Activated CD4-positive, alpha-beta memory T cell treated with anti-CD3 and anti-CD28 coated beads for 36 hours (primary cell): Measurements from ENCODE around the gene SSBP1. TPM values are rescaled to one million over a fixed set of nuclear protein-coding genes. Genes with fewer than 3 reads are reported as not detected.

Experiments
- CTCF ChIA-PET: fragments of 350-600 bp; sonication (Branson Sonifier 250); formaldehyde crosslinking; loops from one replicate; lab custom pipeline; 2021; ENCODE audit warnings: antibody characterized with exemption, inconsistent platforms; lab: Charles Lee
- POLR2A ChIA-PET: fragments of 350-600 bp; sonication (Branson Sonifier 250); formaldehyde crosslinking; loops from one replicate; lab custom pipeline; 2021; ENCODE audit warnings: antibody characterized with exemption; lab: Charles Lee
- DNase-seq: peaks from one replicate; pipeline ENCODE4 v3.0.0-alpha.2; 2020
- H3K27ac Mint-ChIP-seq: one replicate; pipeline ENCODE4 v1.8.0; 2021; ENCODE audit warnings: mixed read lengths
- H3K27me3 Mint-ChIP-seq: one replicate; pipeline ENCODE4 v1.8.0; 2021; ENCODE audit warnings: mixed read lengths
- H3K36me3 Mint-ChIP-seq: one replicate; pipeline ENCODE4 v1.8.0; 2021; ENCODE audit warnings: mixed read lengths
- H3K4me1 Mint-ChIP-seq: one replicate; pipeline ENCODE4 v1.8.0; 2021; ENCODE audit warnings: low read depth, mixed read lengths
- H3K4me3 Mint-ChIP-seq: one replicate; pipeline ENCODE4 v1.8.0; 2021; ENCODE audit warnings: mild to moderate bottlenecking, mixed read lengths
- H3K9me3 Mint-ChIP-seq: one replicate; pipeline ENCODE4 v1.8.0; 2021; ENCODE audit warnings: mixed read lengths
- intact Hi-C: fragments of 100-400 bp; cut with micrococcal nuclease; formaldehyde crosslinking; loops from one replicate; pipeline ENCODE4 v1.15.1; 2023
- total RNA-seq, 2 experiments: library from RNA; stranded (reverse); gene quantifications; one replicate each; pipeline ENCODE4 v1.2.3, GENCODE V29; 2021

The SSBP1 gene
- total RNA-seq, 2 experiments from 2014 or later: 207 to 234 TPM

GRCh38 chr7:141712603-141713255, 25.4 kb upstream of the SSBP1 start:
- H3K27ac Mint-ChIP-seq: no peak overlapping the region
- DNase-seq: no peak
- CTCF ChIA-PET: no interaction called here

DNA sequence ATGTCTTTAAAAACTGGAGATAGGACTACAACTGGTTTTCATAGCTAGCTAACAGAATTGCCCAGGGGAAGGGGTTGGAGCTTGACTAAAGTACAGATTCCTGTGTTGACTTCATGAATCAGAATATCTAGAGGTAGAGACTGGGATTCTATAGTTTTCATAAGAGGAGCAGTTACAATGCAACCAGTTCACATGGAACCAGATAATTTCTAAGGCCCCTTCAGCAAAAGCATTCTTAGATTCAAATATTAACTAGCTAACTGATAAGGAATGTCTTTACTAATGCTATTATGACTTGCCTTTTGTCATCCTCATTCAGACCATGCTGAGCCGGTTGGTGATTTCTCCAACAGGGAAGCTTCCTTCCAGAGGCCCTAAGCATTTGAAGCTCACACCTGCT, 24.3 kb upstream of the SSBP1 start:
- no peak for DNase-seq
- Mint-ChIP-seq H3K4me3 (no peak overlapping the region), H3K27ac (no peak overlapping the region), H3K9me3 (no peaks in the 10 kb centered on the region), H3K36me3 (no peaks in the 10 kb centered on the region), H3K4me1 (peaks cover 6% of the 10 kb centered on the region), H3K27me3 (no peaks in the 10 kb centered on the region)
- POLR2A ChIA-PET: no interaction called here
- intact Hi-C loops: no loop called here
- CTCF ChIA-PET: interaction anchor here (0.6 to 1.2 kb wide), 3 partner anchors 24 to 1219 kb away, joined by 3 to 5 read pairs (median 3); partner anchors contain the start of gene SSBP1

More at GRCh38 chr7:141712603-141713255, 25.4 kb upstream of the SSBP1 start:
- POLR2A ChIA-PET: no interaction called here
- intact Hi-C loops: no loop called here
- no peaks in the 10 kb centered on the region for H3K9me3 Mint-ChIP-seq
- no peaks in the 10 kb centered on the region for H3K36me3 Mint-ChIP-seq
- peaks cover 6% of the 10 kb centered on the region for H3K4me1 Mint-ChIP-seq
- no peaks in the 10 kb centered on the region for H3K27me3 Mint-ChIP-seq
- no peak overlapping the region for H3K4me3 Mint-ChIP-seq

GRCh38 chr7:141714571-141714970, 23.6 kb upstream of the SSBP1 start:
- Mint-ChIP-seq H3K27ac (no peak overlapping the region), H3K36me3 (no peaks in the 10 kb centered on the region), H3K9me3 (no peaks in the 10 kb centered on the region), H3K27me3 (no peaks in the 10 kb centered on the region), H3K4me1 (peaks cover 6% of the 10 kb centered on the region), H3K4me3 (no peak overlapping the region)
- no peak for DNase-seq
- intact Hi-C loops: no loop called here
- ChIA-PET POLR2A (no interaction called here), CTCF (interaction anchor here (0.7 to 1.2 kb wide), 2 partner anchors 23 to 60 kb away, joined by 3 to 4 read pairs; partner anchors contain the start of gene SSBP1)

GRCh38 chr7:141715018-141715417, 23.1 kb upstream of the SSBP1 start:
- DNase-seq: no peak
- Mint-ChIP-seq H3K27me3 (no peaks in the 10 kb centered on the region), H3K27ac (no peak overlapping the region), H3K4me1 (peaks cover 6% of the 10 kb centered on the region), H3K9me3 (no peaks in the 10 kb centered on the region), H3K36me3 (no peaks in the 10 kb centered on the region), H3K4me3 (no peak overlapping the region)
- intact Hi-C loops: no loop called here
- ChIA-PET POLR2A (no interaction called here), CTCF (interaction anchor here (0.7 to 1.2 kb wide), 2 partner anchors 23 to 60 kb away, joined by 3 to 4 read pairs; partner anchors contain the start of gene SSBP1)

DNA sequence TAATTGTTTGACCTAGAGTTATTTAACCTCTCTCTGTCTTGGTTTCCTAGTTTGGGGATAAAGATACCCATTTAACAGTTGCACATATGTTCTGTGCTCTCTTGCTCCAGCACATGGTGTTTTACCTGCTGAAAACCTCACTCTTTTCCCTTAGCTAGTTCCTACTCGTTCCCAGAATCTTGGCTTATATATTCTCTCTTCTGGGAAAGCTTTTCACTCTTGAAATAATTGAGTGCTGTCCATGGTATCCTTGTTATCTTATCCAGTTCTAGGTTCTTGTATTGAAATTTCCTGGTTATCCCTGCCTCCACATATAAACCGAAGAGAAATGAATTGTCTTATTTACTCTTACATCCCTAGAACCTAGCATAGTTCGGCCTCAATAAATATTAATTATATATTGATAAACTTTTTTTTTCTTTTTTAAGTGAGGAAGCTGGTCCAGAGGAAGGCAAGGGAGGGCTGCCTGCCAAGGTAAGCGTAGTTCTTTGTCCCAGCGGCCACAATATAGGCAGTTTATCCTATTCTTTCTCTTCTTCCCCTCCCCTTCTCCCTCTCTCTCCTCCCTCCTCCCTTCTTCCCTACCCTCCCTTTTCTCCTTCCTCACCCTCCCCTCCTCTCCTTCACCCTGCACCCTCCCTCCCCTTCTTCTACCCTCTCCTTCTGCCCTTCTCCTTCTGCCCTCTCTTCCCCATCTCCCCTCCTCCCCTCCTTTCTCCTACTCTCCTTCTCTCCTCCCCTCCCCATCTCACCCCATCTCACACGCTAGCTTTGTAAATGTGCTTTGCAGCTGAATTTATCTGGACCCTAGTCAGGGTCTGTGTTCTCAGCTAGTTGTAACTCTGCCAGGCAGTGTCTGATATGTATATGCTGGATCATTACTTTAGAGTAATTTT, 22.1 kb upstream of the SSBP1 start:
- H3K36me3 Mint-ChIP-seq: no peaks in the 10 kb centered on the region
- peaks cover 6% of the 10 kb centered on the region for H3K4me1 Mint-ChIP-seq
- no peak overlapping the region for H3K27ac Mint-ChIP-seq
- H3K9me3 Mint-ChIP-seq: no peaks in the 10 kb centered on the region
- no peak for DNase-seq
- no peaks in the 10 kb centered on the region for H3K27me3 Mint-ChIP-seq
- ChIA-PET POLR2A (no interaction called here), CTCF (no interaction called here)
- no peak overlapping the region for H3K4me3 Mint-ChIP-seq
- intact Hi-C loops: no loop called here

DNA sequence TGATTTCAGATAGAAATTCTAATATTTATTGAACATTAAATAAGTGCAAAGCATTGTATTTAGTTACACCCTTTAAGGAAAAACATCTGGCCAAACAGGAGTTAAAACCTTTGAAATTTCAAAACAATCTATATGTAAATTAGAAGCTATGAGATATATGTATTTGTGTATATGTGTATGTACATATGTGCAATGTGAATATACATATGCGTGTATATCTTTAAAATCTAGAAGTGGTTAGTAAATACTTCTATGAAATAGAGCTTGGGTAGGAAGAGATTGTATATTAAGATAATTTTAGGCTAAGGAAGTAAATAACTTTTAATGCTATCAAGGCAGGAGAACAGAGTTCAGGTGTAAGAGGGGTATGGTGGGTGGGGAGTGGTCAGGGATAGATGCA, 20.7 kb upstream of the SSBP1 start:
- no peak overlapping the region for H3K4me3 Mint-ChIP-seq
- DNase-seq: no peak
- H3K4me1 Mint-ChIP-seq: peaks cover 2% of the 10 kb centered on the region
- H3K27ac Mint-ChIP-seq: no peak overlapping the region
- no peaks in the 10 kb centered on the region for H3K36me3 Mint-ChIP-seq
- ChIA-PET POLR2A (interaction anchor here (1.4 kb wide), 1 partner anchor 20 kb away, joined by 4 read pairs; the partner anchor contains the start of gene SSBP1), CTCF (interaction anchor here (1.6 kb wide), 1 partner anchor 21 kb away, joined by 5 read pairs; the partner anchor contains the start of gene SSBP1)
- no peaks in the 10 kb centered on the region for H3K9me3 Mint-ChIP-seq
- intact Hi-C loops: no loop called here
- no peaks in the 10 kb centered on the region for H3K27me3 Mint-ChIP-seq

GRCh38 chr7:141722529-141722928, 15.6 kb upstream of the SSBP1 start:
- no peak overlapping the region for H3K4me3 Mint-ChIP-seq

GRCh38 chr7:141729020-141729419, 9.1 kb upstream of the SSBP1 start:
- Mint-ChIP-seq H3K36me3 (no peaks in the 10 kb centered on the region), H3K9me3 (no peaks in the 10 kb centered on the region), H3K4me3 (no peak overlapping the region), H3K4me1 (no peaks in the 10 kb centered on the region), H3K27me3 (no peaks in the 10 kb centered on the region), H3K27ac (no peak overlapping the region)
- no peak for DNase-seq
- CTCF ChIA-PET: interaction anchor here (3.8 kb wide), 1 partner anchor 9 kb away, joined by 24 read pairs; the partner anchor contains the start of gene SSBP1
- POLR2A ChIA-PET: no interaction called here
- intact Hi-C loops: no loop called here

More at GRCh38 chr7:141722529-141722928, 15.6 kb upstream of the SSBP1 start:
- intact Hi-C loops: no loop called here
- H3K27ac Mint-ChIP-seq: no peak overlapping the region
- no peaks in the 10 kb centered on the region for H3K27me3 Mint-ChIP-seq
- DNase-seq: no peak
- ChIA-PET POLR2A (no interaction called here), CTCF (interaction anchor here (3.3 kb wide), 1 partner anchor 15 kb away, joined by 18 read pairs; the partner anchor contains the start of gene SSBP1)
- H3K9me3 Mint-ChIP-seq: no peaks in the 10 kb centered on the region
- no peaks in the 10 kb centered on the region for H3K36me3 Mint-ChIP-seq
- no peaks in the 10 kb centered on the region for H3K4me1 Mint-ChIP-seq

DNA sequence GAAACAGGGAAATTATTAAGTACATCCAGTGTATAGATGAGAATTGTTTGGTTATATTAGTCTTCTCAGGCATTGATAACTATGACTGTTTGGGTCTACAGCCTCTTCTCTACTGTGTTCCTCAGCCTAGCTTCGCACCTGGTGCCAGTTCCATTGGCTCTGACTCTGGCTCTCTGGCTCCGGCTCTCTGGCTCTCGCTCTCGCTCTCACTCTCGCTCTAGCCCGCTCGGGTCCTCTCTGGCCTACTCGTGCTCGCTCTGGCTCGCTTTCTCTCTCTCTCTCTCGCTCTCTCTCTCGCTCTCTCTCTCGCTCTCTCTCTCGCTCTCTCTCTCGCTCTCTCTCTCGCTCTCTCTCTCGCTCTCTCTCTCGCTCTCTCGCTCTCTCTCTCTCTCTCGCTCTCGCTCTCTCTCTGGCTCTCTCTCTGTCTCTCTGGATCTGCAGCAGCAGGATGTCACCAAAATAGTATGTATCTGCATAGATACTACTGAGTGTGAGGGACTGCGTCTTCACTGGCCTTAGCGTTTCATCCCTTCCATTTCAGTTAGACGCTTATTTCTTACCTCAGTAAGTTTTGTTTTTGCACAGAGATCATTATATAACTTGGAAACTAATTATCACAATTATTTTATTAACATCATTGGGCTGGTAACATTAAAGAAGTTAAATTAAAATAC, 6.5 kb upstream of the SSBP1 start:
- no peak for DNase-seq
- intact Hi-C loops: loop anchor here (10.0 kb wide), 1 partner anchor 1557 kb away; the partner anchor contains the start of gene KDM7A
- Mint-ChIP-seq H3K4me3 (no peak overlapping the region), H3K36me3 (no peaks in the 10 kb centered on the region), H3K27me3 (no peaks in the 10 kb centered on the region), H3K9me3 (no peaks in the 10 kb centered on the region), H3K4me1 (no peaks in the 10 kb centered on the region), H3K27ac (no peak overlapping the region)
- CTCF ChIA-PET: no interaction called here
- POLR2A ChIA-PET: no interaction called here

DNA sequence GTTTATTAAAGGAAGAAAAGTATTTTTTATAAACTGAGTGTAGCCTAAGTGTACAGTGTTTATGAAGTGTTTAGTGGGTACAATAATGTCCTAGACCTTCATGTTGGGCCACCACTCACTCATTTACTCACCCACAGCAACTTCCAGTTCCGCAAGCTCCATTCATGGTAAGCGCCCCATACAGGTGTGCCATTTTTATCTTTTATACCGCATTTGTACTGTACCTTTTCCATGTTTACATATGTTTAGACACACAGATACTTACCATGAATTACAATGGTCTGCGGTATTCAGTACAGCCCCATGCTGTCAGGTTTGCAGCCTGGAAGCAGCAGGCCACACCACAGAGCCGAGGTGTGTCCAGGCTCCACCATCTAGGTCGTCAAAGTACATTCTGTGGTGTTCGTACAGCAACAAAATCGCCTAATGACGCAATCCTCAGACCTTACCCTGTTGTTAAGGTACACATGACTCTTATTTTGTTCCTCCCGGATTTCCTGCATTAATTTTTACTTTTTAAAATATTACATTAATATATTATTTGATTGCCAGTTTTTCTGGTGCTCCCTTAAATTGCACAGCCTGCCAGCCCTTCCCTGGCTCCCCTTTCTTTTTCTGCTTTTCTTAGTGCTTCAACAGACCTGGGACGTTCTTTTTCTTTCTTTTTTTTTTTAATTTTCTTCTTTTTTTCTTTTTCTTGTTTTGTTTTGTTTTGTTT, 881 bp upstream of the SSBP1 start:
- POLR2A ChIA-PET: interaction anchor here (1.3 to 2.6 kb wide), 3 partner anchors 19 to 186 kb away, joined by 4 to 20 read pairs (median 5); partner anchors contain the start of genes AGK and DENND11
- H3K9me3 Mint-ChIP-seq: no peaks in the 10 kb centered on the region
- CTCF ChIA-PET: interaction anchor here (0.7 to 3.9 kb wide), 25 partner anchors 10 to 739 kb away, joined by 3 to 57 read pairs (median 6); partner anchors contain the start of genes AGK, DENND11, MRPS33 and WEE2
- intact Hi-C loops: loop anchor here (10.0 kb wide), 1 partner anchor 1562 kb away; the partner anchor contains the start of gene KDM7A
- peak overlapping the region; percentile 99 for H3K4me3 Mint-ChIP-seq
- no peaks in the 10 kb centered on the region for H3K27me3 Mint-ChIP-seq
- peak overlapping the region; percentile 99 for H3K27ac Mint-ChIP-seq
- H3K4me1 Mint-ChIP-seq: peaks cover 32% of the 10 kb centered on the region
- DNase-seq: peak; percentile 13
- peaks cover 29% of the 10 kb centered on the region for H3K36me3 Mint-ChIP-seq

- POLR2A ChIA-PET: interaction anchor here (0.8 to 2.6 kb wide), 7 partner anchors 11 to 812 kb away, joined by 3 to 20 read pairs (median 4); partner anchors contain the start of genes AGK, DENND11 and WEE2
- DNase-seq: no peak
Observed at GRCh38 chr7:141738592-141739013, 445 bp downstream of the SSBP1 start.

More at GRCh38 chr7:141738592-141739013, 445 bp downstream of the SSBP1 start:
- H3K4me3 Mint-ChIP-seq: peak overlapping the region; percentile 99
- intact Hi-C loops: loop anchor here (1.0 to 10.0 kb wide), 7 partner anchors 37 to 1564 kb away; partner anchors contain the start of genes KDM7A, MKRN1 and MRPS33
- H3K27me3 Mint-ChIP-seq: no peaks in the 10 kb centered on the region
- H3K36me3 Mint-ChIP-seq: peaks cover 38% of the 10 kb centered on the region
- CTCF ChIA-PET: interaction anchor here (0.7 to 3.9 kb wide), 22 partner anchors 11 to 724 kb away, joined by 3 to 57 read pairs (median 6); partner anchors contain the start of genes DENND11, MRPS33 and WEE2
- H3K4me1 Mint-ChIP-seq: peaks cover 37% of the 10 kb centered on the region
- H3K27ac Mint-ChIP-seq: peak overlapping the region; percentile 99
- H3K9me3 Mint-ChIP-seq: no peaks in the 10 kb centered on the region
